ENCODE data around the gene DLG2. TPM values are rescaled to one million over a fixed set of nuclear protein-coding genes. Genes with fewer than 3 reads are reported as not detected.

The DLG2 gene
- total RNA-seq, 1 donor from 2014 or later: 1.8 TPM

GRCh38 chr11:85184721-85185120 lies 442.4 kb downstream of the DLG2 start:
- Mint-ChIP-seq H3K4me1 (ENCODE audit: low read depth, unreplicated experiment) (no peaks in the 10 kb centered on the region), H3K36me3 (ENCODE audit: low read depth, unreplicated experiment) (no peaks in the 10 kb centered on the region), H3K9me3 (ENCODE audit: unreplicated experiment) (no peaks in the 10 kb centered on the region), H3K27me3 (ENCODE audit: low read depth, unreplicated experiment) (no peaks in the 10 kb centered on the region), H3K27ac (ENCODE audit: unreplicated experiment) (no peak overlapping the region), H3K4me3 (ENCODE audit: unreplicated experiment) (no peak overlapping the region)
- no peaks in the 10 kb centered on the region for H3K27me3 ChIP-seq (ENCODE audit: insufficient read depth, low read length)
- FAIRE-seq: no peak
- H3K4me2 ChIP-seq (ENCODE audit: low read length): no peak overlapping the region
- H3K27ac ChIP-seq (ENCODE audit: low read depth, low read length): no peak overlapping the region
- H3K79me2 ChIP-seq (ENCODE audit: insufficient read depth, low read length): no peaks in the 10 kb centered on the region
- TF ChIP-seq EZH2 (IDR thresholded peaks at IDR 0.05; ENCODE audit: insufficient read depth, low read length) (no peak), CTCF (IDR thresholded peaks at IDR 0.05; ENCODE audit: insufficient read depth, low read depth, low read length) (no peak)
- DNase-seq (ENCODE audit: low read depth): no peak
- no peaks in the 10 kb centered on the region for H3K9me3 ChIP-seq (ENCODE audit: insufficient read depth, low read depth, low read length)
- H2AFZ ChIP-seq (ENCODE audit: low read depth, low read length): no peak overlapping the region
- H3K36me3 ChIP-seq (ENCODE audit: insufficient read depth, low read length): no peaks in the 10 kb centered on the region
- no peak overlapping the region for H3K9ac ChIP-seq (ENCODE audit: low read length)
- H3K4me1 ChIP-seq (ENCODE audit: insufficient read depth, low read length): no peaks in the 10 kb centered on the region
- H3K4me3 ChIP-seq (ENCODE audit: insufficient read depth, low read depth, low read length): no peak overlapping the region
- H4K20me1 ChIP-seq (ENCODE audit: insufficient read depth, low read length): no peaks in the 10 kb centered on the region

GRCh38 chr11:85182441-85183387 lies 444.4 kb downstream of the DLG2 start:
- H3K4me3 Mint-ChIP-seq (ENCODE audit: unreplicated experiment): no peak overlapping the region

More at GRCh38 chr11:85182441-85183387, 444.4 kb downstream of the DLG2 start:
- Histone ChIP-seq H4K20me1 (ENCODE audit: insufficient read depth, low read length) (no peaks in the 10 kb centered on the region), H3K79me2 (ENCODE audit: insufficient read depth, low read length) (no peaks in the 10 kb centered on the region), H3K4me3 (ENCODE audit: insufficient read depth, low read depth, low read length) (no peak overlapping the region), H3K4me2 (ENCODE audit: low read length) (no peak overlapping the region), H2AFZ (ENCODE audit: low read depth, low read length) (no peak overlapping the region), H3K27ac (ENCODE audit: low read depth, low read length) (no peak overlapping the region), H3K9ac (ENCODE audit: low read length) (no peak overlapping the region), H3K4me1 (ENCODE audit: insufficient read depth, low read length) (no peaks in the 10 kb centered on the region), H3K36me3 (ENCODE audit: insufficient read depth, low read length) (no peaks in the 10 kb centered on the region), H3K27me3 (ENCODE audit: insufficient read depth, low read length) (no peaks in the 10 kb centered on the region), H3K9me3 (ENCODE audit: insufficient read depth, low read depth, low read length) (no peaks in the 10 kb centered on the region)
- no peaks in the 10 kb centered on the region for H3K4me1 Mint-ChIP-seq (ENCODE audit: low read depth, unreplicated experiment)
- no peaks in the 10 kb centered on the region for H3K27me3 Mint-ChIP-seq (ENCODE audit: low read depth, unreplicated experiment)
- FAIRE-seq: peak; percentile 55
- TF ChIP-seq CTCF (IDR thresholded peaks at IDR 0.05; ENCODE audit: insufficient read depth, low read depth, low read length) (peak; percentile 62), EZH2 (IDR thresholded peaks at IDR 0.05; ENCODE audit: insufficient read depth, low read length) (no peak)
- peak; percentile 68 for DNase-seq (ENCODE audit: low read depth)
- H3K9me3 Mint-ChIP-seq (ENCODE audit: unreplicated experiment): no peaks in the 10 kb centered on the region
- H3K36me3 Mint-ChIP-seq (ENCODE audit: low read depth, unreplicated experiment): no peaks in the 10 kb centered on the region
- no peak overlapping the region for H3K27ac Mint-ChIP-seq (ENCODE audit: unreplicated experiment)
